ENCODE results near the gene AEBP2. TPM values are rescaled to one million over a fixed set of nuclear protein-coding genes. Genes with fewer than 3 reads are reported as not detected.
A peak's percentile ranks its signal among the peaks of the same experiment; 100 is the strongest.
"Not testable (repeated sequence)": the region's sequence is repeated elsewhere in the genome, so short reads cannot be mapped to it uniquely, and the experiment has no call there.

Gene AEBP2
- total and polyA plus RNA-seq, 2 donors, result 21.2 to 33.0 TPM

- DNase-seq (ENCODE audit: low read depth in 6 of 9, low spot score in 9 of 9), result no peak
- no peak overlapping the region for H3K27ac ChIP-seq (ENCODE audit: low read depth in 1 of 2, low read length in 1 of 2)
- no peak overlapping the region for H3K4me3 ChIP-seq (ENCODE audit: low read length in 2 of 2)
- H3K36me3 ChIP-seq (ENCODE audit: control insufficient read depth in 2 of 2, insufficient read depth in 2 of 2, low read length in 1 of 2), result no peaks in the 10 kb centered on the region
- H3K4me1 ChIP-seq (ENCODE audit: control insufficient read depth in 2 of 2, insufficient read depth in 2 of 2, low read length in 2 of 2), result no peaks in the 10 kb centered on the region
- no peaks in the 10 kb centered on the region for H3K9me3 ChIP-seq (ENCODE audit: control insufficient read depth in 2 of 2, insufficient read depth in 1 of 2, low read length in 1 of 2)
- H3K27me3 ChIP-seq (ENCODE audit: control insufficient read depth in 2 of 2, insufficient read depth in 1 of 2, low read length in 1 of 2), result no peaks in the 10 kb centered on the region
These were observed 105.1 kb downstream of the AEBP2 start for GRCh38 chr12:19544353-19544752.

DNA sequence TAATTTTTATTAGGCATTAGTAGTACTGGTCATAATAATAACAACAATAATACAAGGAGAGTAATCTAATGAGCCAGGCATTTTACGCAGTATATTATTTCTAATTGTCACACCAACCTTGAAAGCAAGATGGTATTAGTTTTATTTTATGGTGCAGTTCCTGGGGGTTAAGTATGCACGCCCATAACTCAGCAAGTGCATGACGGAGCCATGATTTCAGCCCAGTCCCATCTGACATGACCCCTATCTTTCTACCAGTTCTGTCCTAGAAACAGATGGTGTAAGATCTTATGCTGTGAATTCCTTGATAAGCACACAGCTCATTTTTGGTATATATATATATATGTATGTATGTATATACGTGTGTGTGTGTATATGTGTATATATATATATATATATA is 106.0 kb downstream of the AEBP2 start:
- H3K9me3 ChIP-seq (ENCODE audit: control insufficient read depth in 2 of 2, insufficient read depth in 1 of 2, low read length in 1 of 2), result no peaks in the 10 kb centered on the region
- no peaks in the 10 kb centered on the region for H3K27me3 ChIP-seq (ENCODE audit: control insufficient read depth in 2 of 2, insufficient read depth in 1 of 2, low read length in 1 of 2)
- H3K4me1 ChIP-seq (ENCODE audit: control insufficient read depth in 2 of 2, insufficient read depth in 2 of 2, low read length in 2 of 2), result no peaks in the 10 kb centered on the region
- DNase-seq (ENCODE audit: low read depth in 6 of 9, low spot score in 9 of 9), result no peak
- WGBS, result 92% methylated on average over 4 of the region's 4 CpGs
- H3K36me3 ChIP-seq (ENCODE audit: control insufficient read depth in 2 of 2, insufficient read depth in 2 of 2, low read length in 1 of 2), result no peaks in the 10 kb centered on the region
- H3K27ac ChIP-seq (ENCODE audit: low read depth in 1 of 2, low read length in 1 of 2), result no peak overlapping the region
- no peak overlapping the region for H3K4me3 ChIP-seq (ENCODE audit: low read length in 2 of 2)

DNA sequence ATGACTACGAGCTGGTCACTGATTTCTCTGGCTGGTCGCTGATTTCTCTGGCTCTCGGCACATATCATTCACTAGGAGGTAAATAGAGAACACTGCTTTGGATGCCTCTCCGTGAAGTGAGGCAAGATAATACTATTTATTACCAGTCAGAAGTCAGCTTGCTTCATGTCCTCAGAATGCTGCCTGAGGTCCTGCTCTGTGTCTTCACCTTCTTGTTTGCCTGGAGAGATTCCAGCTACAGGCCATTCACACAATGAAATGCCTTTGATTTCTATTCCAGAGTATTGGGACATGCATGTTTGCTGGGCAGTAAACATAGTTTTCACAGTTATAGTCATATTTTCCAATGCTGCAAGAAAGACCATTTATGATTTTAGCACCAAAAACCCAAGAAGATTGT is 106.7 kb downstream of the AEBP2 start:
- H3K36me3 ChIP-seq (ENCODE audit: control insufficient read depth in 2 of 2, insufficient read depth in 2 of 2, low read length in 1 of 2), result no peaks in the 10 kb centered on the region
- no peaks in the 10 kb centered on the region for H3K4me1 ChIP-seq (ENCODE audit: control insufficient read depth in 2 of 2, insufficient read depth in 2 of 2, low read length in 2 of 2)
- H3K9me3 ChIP-seq (ENCODE audit: control insufficient read depth in 2 of 2, insufficient read depth in 1 of 2, low read length in 1 of 2), result no peaks in the 10 kb centered on the region
- H3K27ac ChIP-seq (ENCODE audit: low read depth in 1 of 2, low read length in 1 of 2), result no peak overlapping the region
- no peak for DNase-seq (ENCODE audit: low read depth in 6 of 9, low spot score in 9 of 9)
- WGBS, result 94% methylated on average over 4 of the region's 4 CpGs
- H3K4me3 ChIP-seq (ENCODE audit: low read length in 2 of 2), result no peak overlapping the region
- no peaks in the 10 kb centered on the region for H3K27me3 ChIP-seq (ENCODE audit: control insufficient read depth in 2 of 2, insufficient read depth in 1 of 2, low read length in 1 of 2)

DNA sequence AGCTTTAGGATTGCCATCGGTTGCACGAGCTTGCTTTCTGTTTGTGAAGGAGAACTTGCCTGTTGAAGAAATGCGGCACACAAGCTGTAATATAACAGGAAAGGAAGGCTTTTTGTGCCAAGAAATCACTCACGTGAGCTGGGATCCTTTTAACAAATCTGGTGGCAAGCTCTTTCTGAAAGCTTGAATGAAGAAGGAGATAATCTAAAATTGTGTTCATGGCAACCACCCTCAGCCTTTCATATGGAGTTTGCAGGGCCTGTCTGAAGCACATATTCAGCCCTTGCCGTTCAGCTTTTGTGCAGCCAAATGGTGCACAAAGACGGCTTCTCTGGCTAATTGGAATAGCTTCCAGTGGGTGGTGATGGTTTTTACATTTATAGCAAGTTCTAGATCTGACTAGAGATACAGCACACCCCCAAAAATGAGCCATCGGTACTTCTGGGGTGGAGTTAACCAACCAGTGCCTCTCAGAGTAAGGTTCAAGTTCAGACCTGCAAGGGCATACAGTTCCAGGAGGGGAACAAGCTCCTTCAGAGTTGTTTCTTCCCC is 107.4 kb downstream of the AEBP2 start:
- DNase-seq (ENCODE audit: low read depth in 6 of 9, low spot score in 9 of 9), result no peak
- Histone ChIP-seq H3K4me3 (ENCODE audit: low read length in 2 of 2) (no peak overlapping the region), H3K4me1 (ENCODE audit: control insufficient read depth in 2 of 2, insufficient read depth in 2 of 2, low read length in 2 of 2) (no peaks in the 10 kb centered on the region), H3K27me3 (ENCODE audit: control insufficient read depth in 2 of 2, insufficient read depth in 1 of 2, low read length in 1 of 2) (no peaks in the 10 kb centered on the region), H3K9me3 (ENCODE audit: control insufficient read depth in 2 of 2, insufficient read depth in 1 of 2, low read length in 1 of 2) (no peaks in the 10 kb centered on the region), H3K36me3 (ENCODE audit: control insufficient read depth in 2 of 2, insufficient read depth in 2 of 2, low read length in 1 of 2) (no peaks in the 10 kb centered on the region), H3K27ac (ENCODE audit: low read depth in 1 of 2, low read length in 1 of 2) (peak overlapping the region in 1 of 2 donors; percentile 17)
- 67% methylated on average over 7 of the region's 7 CpGs for WGBS

- Histone ChIP-seq H3K27ac (ENCODE audit: low read depth in 1 of 2, low read length in 1 of 2) (peak overlapping the region in 1 of 2 donors; percentile 17), H3K4me1 (ENCODE audit: control insufficient read depth in 2 of 2, insufficient read depth in 2 of 2, low read length in 2 of 2) (no peaks in the 10 kb centered on the region), H3K27me3 (ENCODE audit: control insufficient read depth in 2 of 2, insufficient read depth in 1 of 2, low read length in 1 of 2) (no peaks in the 10 kb centered on the region), H3K4me3 (ENCODE audit: low read length in 2 of 2) (no peak overlapping the region), H3K9me3 (ENCODE audit: control insufficient read depth in 2 of 2, insufficient read depth in 1 of 2, low read length in 1 of 2) (no peaks in the 10 kb centered on the region), H3K36me3 (ENCODE audit: control insufficient read depth in 2 of 2, insufficient read depth in 2 of 2, low read length in 1 of 2) (no peaks in the 10 kb centered on the region)
- DNase-seq (ENCODE audit: low read depth in 6 of 9, low spot score in 9 of 9), result no peak
These were observed 108.0 kb downstream of the AEBP2 start for GRCh38 chr12:19547271-19547671.

- 97% methylated on average over 4 of the region's 4 CpGs for WGBS
- no peak for DNase-seq (ENCODE audit: low read depth in 6 of 9, low spot score in 9 of 9)
- no peak overlapping the region for H3K27ac ChIP-seq (ENCODE audit: low read depth in 1 of 2, low read length in 1 of 2)
These were observed 109.5 kb downstream of the AEBP2 start for GRCh38 chr12:19548834-19549233.

GRCh38 chr12:19550626-19551025 is 111.3 kb downstream of the AEBP2 start:
- no peaks in the 10 kb centered on the region for H3K4me1 ChIP-seq (ENCODE audit: control insufficient read depth in 2 of 2, insufficient read depth in 2 of 2, low read length in 2 of 2)
- no peaks in the 10 kb centered on the region for H3K27me3 ChIP-seq (ENCODE audit: control insufficient read depth in 2 of 2, insufficient read depth in 1 of 2, low read length in 1 of 2)
- H3K36me3 ChIP-seq (ENCODE audit: control insufficient read depth in 2 of 2, insufficient read depth in 2 of 2, low read length in 1 of 2), result no peaks in the 10 kb centered on the region
- no peak overlapping the region for H3K27ac ChIP-seq (ENCODE audit: low read depth in 1 of 2, low read length in 1 of 2)
- WGBS, result 73% methylated on average over 4 of the region's 4 CpGs
- DNase-seq (ENCODE audit: low read depth in 6 of 9, low spot score in 9 of 9), result no peak
- H3K4me3 ChIP-seq (ENCODE audit: low read length in 2 of 2), result no peak overlapping the region
- H3K9me3 ChIP-seq (ENCODE audit: control insufficient read depth in 2 of 2, insufficient read depth in 1 of 2, low read length in 1 of 2), result no peaks in the 10 kb centered on the region

More at GRCh38 chr12:19548834-19549233, 109.5 kb downstream of the AEBP2 start:
- no peaks in the 10 kb centered on the region for H3K9me3 ChIP-seq (ENCODE audit: control insufficient read depth in 2 of 2, insufficient read depth in 1 of 2, low read length in 1 of 2)
- no peak overlapping the region for H3K4me3 ChIP-seq (ENCODE audit: low read length in 2 of 2)
- H3K27me3 ChIP-seq (ENCODE audit: control insufficient read depth in 2 of 2, insufficient read depth in 1 of 2, low read length in 1 of 2), result no peaks in the 10 kb centered on the region
- H3K4me1 ChIP-seq (ENCODE audit: control insufficient read depth in 2 of 2, insufficient read depth in 2 of 2, low read length in 2 of 2), result no peaks in the 10 kb centered on the region
- H3K36me3 ChIP-seq (ENCODE audit: control insufficient read depth in 2 of 2, insufficient read depth in 2 of 2, low read length in 1 of 2), result no peaks in the 10 kb centered on the region

DNA sequence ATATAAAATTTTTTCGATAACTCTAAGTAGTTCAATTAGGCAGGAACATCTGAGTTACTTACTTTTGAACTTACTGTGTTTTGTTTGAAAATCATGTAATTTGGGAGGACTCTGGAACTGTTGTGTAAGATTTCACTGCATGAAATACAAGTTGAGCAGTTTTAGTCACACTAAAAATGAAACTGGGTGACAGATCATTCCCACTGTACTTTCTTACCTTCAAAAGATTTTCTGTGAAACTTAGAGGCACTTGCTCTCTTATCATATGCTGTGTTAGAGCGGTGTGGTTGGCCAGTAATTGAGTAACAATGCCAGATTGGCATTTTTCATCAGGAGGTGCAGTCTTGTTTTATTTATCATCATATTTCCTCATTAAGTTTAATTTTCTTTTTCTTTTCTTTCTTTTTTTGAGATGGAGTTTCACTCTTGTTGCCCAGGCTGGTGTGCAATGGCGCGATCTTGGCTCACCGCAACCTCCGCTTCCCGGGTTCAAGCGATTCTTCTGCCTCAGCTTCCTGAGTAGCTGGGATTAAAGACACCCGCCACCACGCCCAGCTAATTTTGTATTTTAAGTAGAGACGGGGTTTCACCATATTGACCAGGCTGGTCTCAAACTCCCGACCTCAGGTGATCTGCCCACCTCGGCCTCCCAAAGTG is 113.3 kb downstream of the AEBP2 start:
- WGBS, result 85% methylated on average over 13 of the region's 13 CpGs
- not testable (repeated sequence) for H3K27me3 ChIP-seq (ENCODE audit: control insufficient read depth in 2 of 2, insufficient read depth in 1 of 2, low read length in 1 of 2); H3K36me3 ChIP-seq (ENCODE audit: control insufficient read depth in 2 of 2, insufficient read depth in 2 of 2, low read length in 1 of 2); H3K4me3 ChIP-seq (ENCODE audit: low read length in 2 of 2); H3K4me1 ChIP-seq (ENCODE audit: control insufficient read depth in 2 of 2, insufficient read depth in 2 of 2, low read length in 2 of 2); DNase-seq (ENCODE audit: low read depth in 6 of 9, low spot score in 9 of 9); H3K9me3 ChIP-seq (ENCODE audit: control insufficient read depth in 2 of 2, insufficient read depth in 1 of 2, low read length in 1 of 2); H3K27ac ChIP-seq (ENCODE audit: low read depth in 1 of 2, low read length in 1 of 2)

- no peaks in the 10 kb centered on the region for H3K9me3 ChIP-seq (ENCODE audit: control insufficient read depth in 2 of 2, insufficient read depth in 1 of 2, low read length in 1 of 2)
- H3K36me3 ChIP-seq (ENCODE audit: control insufficient read depth in 2 of 2, insufficient read depth in 2 of 2, low read length in 1 of 2), result no peaks in the 10 kb centered on the region
- DNase-seq (ENCODE audit: low read depth in 6 of 9, low spot score in 9 of 9), result no peak
- H3K27me3 ChIP-seq (ENCODE audit: control insufficient read depth in 2 of 2, insufficient read depth in 1 of 2, low read length in 1 of 2), result no peaks in the 10 kb centered on the region
- no peaks in the 10 kb centered on the region for H3K4me1 ChIP-seq (ENCODE audit: control insufficient read depth in 2 of 2, insufficient read depth in 2 of 2, low read length in 2 of 2)
- 92% methylated on average over 2 of the region's 2 CpGs for WGBS
- no peak overlapping the region for H3K27ac ChIP-seq (ENCODE audit: low read depth in 1 of 2, low read length in 1 of 2)
- H3K4me3 ChIP-seq (ENCODE audit: low read length in 2 of 2), result no peak overlapping the region
These were observed 113.9 kb downstream of the AEBP2 start for GRCh38 chr12:19553175-19553574.

Measured in thymus (tissue), 11 donors.